Measurements from ENCODE around the gene KBTBD2.
"Not testable (repeated sequence)": the region's sequence is repeated elsewhere in the genome, so short reads cannot be mapped to it uniquely, and the experiment has no call there.

Gene KBTBD2

GRCh38 chr7:32892521-32893206 is 1.1 kb upstream of the KBTBD2 start:
- DNase-seq: peak; percentile 72

- DNase-seq: peak; percentile 99
These were observed 400 bp upstream of the KBTBD2 start for GRCh38 chr7:32891800-32892520.

- no peak for DNase-seq
These were observed 842 bp downstream of the KBTBD2 start for GRCh38 chr7:32890793-32891042.

- peak; percentile 69 for DNase-seq
These were observed 1.4 kb downstream of the KBTBD2 start for GRCh38 chr7:32890010-32890792.

- no peak for DNase-seq
These were observed 3.1 kb downstream of the KBTBD2 start for GRCh38 chr7:32888505-32888904.

- no peak for DNase-seq
These were observed 4.2 kb downstream of the KBTBD2 start for GRCh38 chr7:32887395-32887794.

- no peak for DNase-seq
These were observed 10.2 kb downstream of the KBTBD2 start for GRCh38 chr7:32881074-32881982.

- DNase-seq: peak; percentile 25
These were observed 12.1 kb downstream of the KBTBD2 start for GRCh38 chr7:32879460-32879859.

GRCh38 chr7:32878023-32878422 is 13.5 kb downstream of the KBTBD2 start:
- not testable (repeated sequence) for DNase-seq

GRCh38 chr7:32872421-32872820 is 19.1 kb downstream of the KBTBD2 start:
- no peak for DNase-seq

- DNase-seq: no peak
These were observed 19.8 kb downstream of the KBTBD2 start for GRCh38 chr7:32871624-32872371.

- DNase-seq: no peak
These were observed 21.3 kb downstream of the KBTBD2 start for GRCh38 chr7:32870298-32870697.

- no peak for DNase-seq
These were observed 21.8 kb downstream of the KBTBD2 start for GRCh38 chr7:32869716-32870115.

- no peak for DNase-seq
These were observed 23.4 kb downstream of the KBTBD2 start for GRCh38 chr7:32868116-32868515.

GRCh38 chr7:32865448-32866030 is 26.0 kb downstream of the KBTBD2 start:
- DNase-seq: no peak

GRCh38 chr7:32863872-32864271 is 27.7 kb downstream of the KBTBD2 start:
- DNase-seq: not testable (repeated sequence)

GRCh38 chr7:32860090-32860489 is 31.5 kb downstream of the KBTBD2 start:
- no peak for DNase-seq

GRCh38 chr7:32858648-32859047 is 32.9 kb downstream of the KBTBD2 start:
- DNase-seq: no peak

- DNase-seq: not testable (repeated sequence)
These were observed 34.5 kb downstream of the KBTBD2 start for GRCh38 chr7:32857063-32857462.

- not testable (repeated sequence) for DNase-seq
These were observed 35.5 kb downstream of the KBTBD2 start for GRCh38 chr7:32855837-32856775.

GRCh38 chr7:32850654-32851053 is 40.9 kb downstream of the KBTBD2 start:
- not testable (repeated sequence) for DNase-seq

Data from NCI-H82 (cell line).